GM18951 (cell line): Measurements from ENCODE around the gene SYTL3.

Source experiments
- POLR2A ChIP-seq: IDR thresholded peaks from 4 replicates; pipeline ENCODE4 v1.6.1; 2011; ENCODE audit warnings: mild to moderate bottlenecking; ENCODE audit not compliant: insufficient read length, insufficient read depth; ENCODE audit errors: extremely low read depth
- in situ Hi-C: fragments of 300-500 bp; cut with MboI; formaldehyde crosslinking; loops from one replicate; pipeline ENCODE4 v1.12.0; 2022; ENCODE audit warnings: low sequenced_read_pairs, mixed read lengths, inconsistent platforms; ENCODE audit not compliant: unreplicated experiment

SYTL3 gene, protein sequence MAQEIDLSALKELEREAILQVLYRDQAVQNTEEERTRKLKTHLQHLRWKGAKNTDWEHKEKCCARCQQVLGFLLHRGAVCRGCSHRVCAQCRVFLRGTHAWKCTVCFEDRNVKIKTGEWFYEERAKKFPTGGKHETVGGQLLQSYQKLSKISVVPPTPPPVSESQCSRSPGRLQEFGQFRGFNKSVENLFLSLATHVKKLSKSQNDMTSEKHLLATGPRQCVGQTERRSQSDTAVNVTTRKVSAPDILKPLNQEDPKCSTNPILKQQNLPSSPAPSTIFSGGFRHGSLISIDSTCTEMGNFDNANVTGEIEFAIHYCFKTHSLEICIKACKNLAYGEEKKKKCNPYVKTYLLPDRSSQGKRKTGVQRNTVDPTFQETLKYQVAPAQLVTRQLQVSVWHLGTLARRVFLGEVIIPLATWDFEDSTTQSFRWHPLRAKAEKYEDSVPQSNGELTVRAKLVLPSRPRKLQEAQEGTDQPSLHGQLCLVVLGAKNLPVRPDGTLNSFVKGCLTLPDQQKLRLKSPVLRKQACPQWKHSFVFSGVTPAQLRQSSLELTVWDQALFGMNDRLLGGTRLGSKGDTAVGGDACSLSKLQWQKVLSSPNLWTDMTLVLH

DNA sequence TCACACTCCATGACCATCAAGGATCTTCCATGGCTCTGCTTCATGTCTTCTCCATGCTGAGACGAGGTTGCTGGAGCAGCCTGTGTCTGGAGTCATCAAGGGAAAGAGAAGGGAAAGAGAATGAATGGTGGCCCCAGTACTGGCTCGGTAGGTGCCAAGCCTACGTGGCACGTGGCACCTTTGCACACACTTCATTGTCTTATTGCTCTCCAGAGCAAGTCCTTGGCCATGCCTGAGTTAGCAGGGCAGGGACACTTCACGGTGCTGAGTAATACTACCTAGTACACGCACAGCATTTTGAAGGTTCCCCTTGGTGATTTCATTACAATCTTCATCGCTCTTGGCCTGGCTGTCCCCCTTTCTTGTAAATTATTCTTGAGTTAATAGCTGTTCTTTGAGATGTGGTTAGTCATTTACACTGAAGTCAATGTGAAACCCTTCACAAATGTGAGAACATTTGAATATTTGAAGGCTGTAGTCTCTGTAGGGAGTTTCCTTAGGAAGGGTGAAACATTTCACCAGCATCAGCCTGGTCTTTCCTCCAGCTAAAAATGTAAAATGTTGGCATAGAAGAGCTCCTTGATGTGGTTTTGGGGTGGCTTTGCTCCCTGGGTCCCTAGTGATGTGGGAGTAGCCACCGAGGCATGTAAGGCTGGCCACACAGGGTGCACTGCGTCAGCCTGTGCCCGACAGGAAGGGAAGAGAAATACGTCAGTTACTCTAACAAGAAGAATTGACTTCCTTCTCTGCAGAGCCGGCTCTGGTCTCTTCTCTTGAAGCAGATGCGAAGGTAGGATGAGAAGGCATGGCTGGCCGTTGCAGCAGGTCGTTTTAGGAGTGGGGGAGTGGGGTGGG, at the start of gene SYTL3:
Gene SYTL3, plus strand, starts transcription at position 766 of the 855 bp plus-strand sequence. CDS start 13,215 bp downstream, outside the sequence.
- TF ChIP-seq POLR2A: peak; percentile 49
- in situ Hi-C loops: no loop called here

DNA sequence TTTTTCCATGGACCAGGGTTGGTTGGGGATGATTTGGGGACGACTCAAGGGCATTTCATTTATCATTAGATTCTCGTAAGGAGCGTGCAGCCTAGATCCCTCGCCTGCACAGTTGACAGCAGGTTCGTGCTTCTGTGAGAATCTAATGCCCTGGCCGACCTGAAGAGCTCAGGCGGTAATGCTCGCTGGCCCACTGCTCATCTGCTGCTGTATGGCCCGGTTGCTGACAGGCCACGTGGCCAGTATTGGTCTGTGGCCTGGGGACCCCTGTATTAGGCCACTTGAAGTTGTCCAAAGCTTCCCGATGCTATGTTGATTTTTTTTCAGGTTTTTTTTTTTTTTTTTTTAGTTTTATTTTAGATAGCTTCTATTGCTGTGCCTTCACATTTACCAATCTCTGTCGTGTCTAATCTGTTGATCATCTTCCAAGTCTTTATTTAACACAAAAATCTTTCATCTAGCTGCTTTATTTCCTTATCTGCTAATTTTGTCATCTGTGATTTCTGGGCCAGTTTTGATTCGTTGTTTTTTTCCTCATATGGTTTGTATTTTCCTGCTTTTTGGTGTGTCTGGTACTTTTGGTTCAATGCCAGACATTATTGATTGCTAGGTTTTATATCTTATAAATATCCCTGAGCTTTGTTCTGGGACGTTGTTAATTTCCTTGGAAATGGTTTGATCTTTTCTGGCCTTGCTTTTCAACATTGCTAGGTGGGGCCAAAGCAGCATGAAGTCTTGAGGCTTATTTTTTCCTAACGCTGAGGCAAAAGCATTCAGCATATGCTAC, 46.4 kb upstream of the SYTL3 start:
- no peak for TF ChIP-seq POLR2A
- in situ Hi-C loops: loop anchor here (10.0 kb wide), 1 partner anchor 379 kb away; no protein-coding TSS in a partner anchor

DNA sequence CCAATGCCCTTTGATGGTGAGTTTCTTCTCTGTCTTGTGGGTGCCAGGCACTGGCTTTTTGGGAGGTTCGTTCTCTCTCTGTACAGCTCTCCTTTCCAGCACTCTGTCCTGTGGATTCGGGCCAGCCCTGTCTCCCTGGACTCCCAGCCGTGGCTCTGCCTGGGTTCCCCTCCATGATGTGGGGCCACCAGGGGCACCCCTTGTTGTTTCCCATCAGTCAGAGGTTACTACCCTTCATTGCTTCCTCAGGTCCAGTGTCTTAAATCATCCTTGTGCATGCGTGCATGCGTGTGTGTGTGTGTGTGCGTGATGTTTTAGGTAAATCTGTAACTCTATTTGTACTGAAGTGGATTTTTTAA, 45.8 kb upstream of the SYTL3 start:
- no peak for TF ChIP-seq POLR2A
- in situ Hi-C loops: loop anchor here (10.0 kb wide), 1 partner anchor 379 kb away; no protein-coding TSS in a partner anchor

DNA sequence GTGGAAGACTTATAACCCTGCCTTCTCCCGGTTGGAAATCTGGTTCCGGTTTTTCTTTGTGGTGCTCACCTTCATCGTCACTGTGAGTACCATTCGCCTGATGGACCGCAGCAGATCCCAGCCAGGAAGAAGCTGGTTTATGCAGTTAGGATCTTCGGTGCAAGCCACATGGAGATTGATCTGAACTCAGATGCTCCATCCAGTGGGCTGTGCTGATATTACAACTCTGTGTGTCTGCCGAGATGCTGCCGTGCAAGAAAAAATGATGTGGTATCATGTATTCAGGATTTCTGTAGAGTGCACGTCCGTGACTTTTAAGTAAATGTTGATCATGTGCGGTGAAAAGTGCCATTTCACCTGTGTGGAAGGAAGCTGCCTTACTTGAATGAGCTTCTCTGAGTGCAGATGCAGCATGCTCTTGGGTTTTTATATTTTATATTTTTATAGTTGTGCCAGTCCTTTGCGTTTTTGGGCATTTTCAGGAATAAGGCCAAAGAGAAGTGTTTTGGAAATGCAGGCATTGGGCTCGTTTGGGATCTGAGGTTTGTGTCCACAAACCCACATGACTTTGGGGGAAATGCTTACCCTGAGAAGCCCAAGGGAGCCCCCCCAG, 44.5 kb upstream of the SYTL3 start:
- no peak for TF ChIP-seq POLR2A
- in situ Hi-C loops: loop anchor here (10.0 kb wide), 1 partner anchor 381 kb away; no protein-coding TSS in a partner anchor

DNA sequence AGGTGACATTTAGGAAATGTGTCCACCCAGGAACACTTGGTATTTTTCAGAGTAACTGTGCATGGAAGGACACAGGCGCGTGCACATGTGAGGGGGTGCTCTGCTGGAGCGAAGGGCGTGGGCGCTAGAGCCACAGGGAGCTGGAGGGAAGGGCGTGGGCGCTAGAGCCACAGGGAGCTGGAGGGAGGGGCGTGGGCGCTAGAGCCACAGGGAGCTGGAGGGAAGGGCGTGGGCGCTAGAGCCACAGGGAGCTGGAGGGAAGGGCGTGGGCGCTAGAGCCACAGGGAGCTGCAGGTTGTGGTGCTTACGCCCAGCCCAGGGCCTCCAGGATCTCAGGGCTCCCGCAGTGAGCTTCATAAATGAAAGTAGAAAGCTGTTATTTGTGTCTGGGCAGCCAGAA, 43.8 kb upstream of the SYTL3 start:
- in situ Hi-C loops: loop anchor here (10.0 kb wide), 1 partner anchor 381 kb away; no protein-coding TSS in a partner anchor

DNA sequence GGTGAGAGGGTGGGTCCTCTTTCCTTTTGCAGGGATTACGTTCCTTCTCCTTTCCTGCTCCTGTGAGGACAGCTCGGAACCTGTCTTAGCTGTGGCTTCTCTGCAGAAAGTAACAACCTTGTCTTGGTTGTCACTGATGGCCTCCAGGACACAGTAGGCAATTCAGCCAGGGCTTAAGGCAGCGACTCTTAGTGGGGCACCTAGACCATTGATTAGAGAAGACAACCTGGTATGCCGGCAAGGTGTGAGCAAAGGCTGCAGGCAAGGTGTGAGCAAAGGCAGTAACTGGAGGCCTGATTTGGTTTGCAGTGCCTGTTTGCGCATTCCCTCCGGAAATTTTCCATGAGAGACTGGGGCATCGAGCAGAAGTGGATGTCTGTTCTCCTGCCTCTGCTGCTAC, 42.9 kb upstream of the SYTL3 start:
- in situ Hi-C loops: loop anchor here (10.0 kb wide), 1 partner anchor 382 kb away; no protein-coding TSS in a partner anchor
- TF ChIP-seq POLR2A: no peak

DNA sequence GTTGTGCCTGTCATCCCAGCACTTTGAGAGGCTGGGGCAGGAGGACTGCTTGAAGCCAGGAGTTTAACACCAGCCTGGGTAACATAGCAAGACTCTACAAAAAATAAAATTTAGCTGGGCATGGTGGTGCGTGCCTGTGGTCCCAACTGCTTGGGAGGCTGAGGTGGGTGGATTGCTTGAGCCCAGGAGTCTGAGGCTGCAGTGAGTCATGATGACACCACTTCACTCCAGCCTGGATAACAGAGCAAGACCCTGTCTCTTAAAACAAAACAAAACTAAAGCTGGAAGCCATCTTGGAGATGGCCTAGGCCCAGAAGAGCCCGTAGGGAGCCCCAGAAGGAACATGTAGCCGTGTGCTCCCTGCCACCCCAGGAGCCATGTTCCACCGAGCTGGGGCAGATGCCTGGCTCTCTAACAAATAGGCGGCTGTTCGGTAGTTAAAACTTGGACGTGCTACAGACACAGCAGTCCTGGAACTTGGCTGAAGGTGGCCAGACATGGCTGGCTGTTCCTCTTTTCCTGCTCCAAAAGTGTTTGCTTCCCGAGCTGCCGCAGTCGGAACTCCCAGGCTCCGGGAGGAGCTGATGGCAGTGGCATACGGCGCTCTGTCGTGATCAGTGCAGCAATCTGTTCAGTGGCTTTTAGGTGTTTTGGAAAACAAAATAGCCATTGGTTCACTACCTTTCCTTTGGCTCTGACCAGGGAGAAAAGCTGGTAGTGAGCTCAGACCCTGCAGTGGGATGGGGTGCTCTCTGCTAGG, 42.3 kb upstream of the SYTL3 start:
- in situ Hi-C loops: loop anchor here (10.0 kb wide), 1 partner anchor 383 kb away; no protein-coding TSS in a partner anchor
- TF ChIP-seq POLR2A: no peak

DNA sequence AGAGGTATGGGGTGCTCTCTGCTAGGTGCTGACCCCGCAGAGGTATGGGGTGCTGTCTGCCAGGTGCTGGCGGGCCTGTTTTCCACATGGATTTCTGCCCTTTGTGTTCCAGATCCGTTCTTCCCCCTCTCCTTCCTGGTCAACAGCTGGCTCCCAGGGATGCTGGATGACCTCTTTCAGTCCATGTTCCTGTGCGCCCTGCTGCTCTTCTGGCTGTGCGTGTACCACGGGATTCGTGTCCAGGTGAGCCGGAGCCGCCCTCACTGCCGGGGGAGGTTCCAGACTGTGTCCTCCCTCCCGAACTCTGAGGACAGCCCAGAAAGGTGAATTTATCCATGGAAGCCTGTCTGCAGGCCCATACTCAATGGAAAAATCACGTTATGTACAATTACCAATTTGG, 41.6 kb upstream of the SYTL3 start:
- in situ Hi-C loops: loop anchor here (10.0 kb wide), 1 partner anchor 383 kb away; no protein-coding TSS in a partner anchor
- TF ChIP-seq POLR2A: no peak

DNA sequence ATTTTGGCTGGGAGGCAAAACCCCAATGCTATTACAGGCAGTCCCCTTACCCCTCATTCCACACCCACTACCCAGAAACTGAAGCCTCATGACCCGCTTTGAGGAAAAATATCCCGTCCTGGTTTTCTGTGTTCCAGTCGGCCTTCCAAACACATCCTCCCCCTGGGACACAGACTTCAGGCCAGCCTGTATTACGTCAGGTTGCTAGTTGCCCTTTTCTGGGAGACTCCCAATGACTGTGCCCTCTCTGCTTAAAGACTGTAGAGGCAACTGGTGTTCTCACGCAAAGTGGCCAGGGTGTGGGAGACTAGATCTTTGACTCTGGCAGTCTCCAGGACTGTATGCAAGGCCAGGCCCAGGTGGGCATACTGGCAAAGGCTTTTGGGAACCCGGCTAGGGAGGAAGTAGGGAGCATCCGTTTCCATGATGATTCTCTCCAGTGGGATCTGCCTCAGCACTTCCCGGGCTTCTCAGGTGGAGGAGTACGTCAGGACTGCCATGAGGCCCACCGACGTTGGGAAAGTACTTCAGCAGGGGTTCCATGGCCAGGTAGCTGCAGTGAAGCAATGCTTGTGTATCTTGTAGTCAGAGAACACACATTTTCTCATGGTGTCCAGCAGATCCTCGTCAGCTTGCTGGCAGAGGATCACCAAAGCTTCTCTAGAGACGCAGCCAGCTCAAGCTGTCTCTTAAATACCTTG, 40.2 kb upstream of the SYTL3 start:
- in situ Hi-C loops: loop anchor here (10.0 kb wide), 1 partner anchor 385 kb away; no protein-coding TSS in a partner anchor
- no peak for TF ChIP-seq POLR2A

DNA sequence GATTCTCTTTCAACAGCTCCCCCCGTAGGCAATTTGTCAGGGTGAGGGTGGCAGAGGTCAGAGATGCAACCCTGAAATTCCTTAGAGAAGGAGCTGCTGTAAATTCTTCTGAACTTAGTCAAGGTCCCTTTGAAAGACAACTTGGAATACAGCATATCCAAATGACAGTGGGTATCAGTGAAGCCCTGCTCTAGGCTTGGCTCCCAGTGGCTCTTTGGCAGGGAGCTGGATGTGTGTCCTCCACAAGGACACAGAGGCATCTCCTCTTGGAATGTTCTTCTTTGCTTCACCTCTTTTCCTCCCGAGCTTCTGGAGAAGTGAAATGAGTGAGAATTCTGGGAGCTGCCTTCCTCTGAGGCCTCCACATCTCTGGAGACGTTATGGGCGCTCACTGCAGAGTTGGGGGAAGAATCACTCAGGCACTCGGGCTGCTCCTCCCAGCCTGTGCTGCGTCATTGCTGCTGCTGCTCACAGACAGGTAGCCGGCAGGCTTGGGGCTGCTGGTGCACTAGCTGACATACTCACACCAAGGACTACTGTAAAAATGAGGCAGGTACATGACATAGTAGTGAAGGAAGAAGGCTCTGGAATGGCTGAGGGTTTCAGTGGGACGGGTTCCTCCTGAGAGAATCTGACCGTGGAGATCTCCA, 39.4 kb upstream of the SYTL3 start:
- in situ Hi-C loops: no loop called here
- no peak for TF ChIP-seq POLR2A
